ENCODE results near the gene ABHD6.
"Not testable (repeated sequence)": the region's sequence is repeated elsewhere in the genome, so short reads cannot be mapped to it uniquely, and the experiment has no call there.

ABHD6 gene

GRCh38 chr3:58198804-58199203, 38.8 kb upstream of the ABHD6 start:
- H3K4me1 ChIP-seq (ENCODE audit: insufficient read depth, low read length): no peaks in the 10 kb centered on the region
- H3K9me3 ChIP-seq (ENCODE audit: low read length): no peaks in the 10 kb centered on the region
- no peak overlapping the region for H3K9ac ChIP-seq (ENCODE audit: low read length)
- no peak overlapping the region for H3K27ac ChIP-seq (ENCODE audit: low read depth, low read length)
- no peak overlapping the region for H3K4me3 ChIP-seq (ENCODE audit: low read depth in 1 of 2, low read length in 2 of 2)
- no peaks in the 10 kb centered on the region for H3K27me3 ChIP-seq (ENCODE audit: control insufficient read depth in 1 of 2, insufficient read depth in 2 of 2, low read length in 2 of 2)
- H3K36me3 ChIP-seq (ENCODE audit: insufficient read depth, low read length): no peaks in the 10 kb centered on the region

GRCh38 chr3:58200121-58200709, 37.4 kb upstream of the ABHD6 start:
- H3K36me3 ChIP-seq (ENCODE audit: insufficient read depth, low read length): no peaks in the 10 kb centered on the region
- H3K9me3 ChIP-seq (ENCODE audit: low read length): no peaks in the 10 kb centered on the region
- H3K9ac ChIP-seq (ENCODE audit: low read length): no peak overlapping the region
- H3K27me3 ChIP-seq (ENCODE audit: control insufficient read depth in 1 of 2, insufficient read depth in 2 of 2, low read length in 2 of 2): no peaks in the 10 kb centered on the region
- no peaks in the 10 kb centered on the region for H3K4me1 ChIP-seq (ENCODE audit: insufficient read depth, low read length)
- no peak overlapping the region for H3K27ac ChIP-seq (ENCODE audit: low read depth, low read length)
- no peak overlapping the region for H3K4me3 ChIP-seq (ENCODE audit: low read depth in 1 of 2, low read length in 2 of 2)

- Histone ChIP-seq H3K4me1 (ENCODE audit: insufficient read depth, low read length) (no peaks in the 10 kb centered on the region), H3K9ac (ENCODE audit: low read length) (no peak overlapping the region), H3K4me3 (ENCODE audit: low read depth in 1 of 2, low read length in 2 of 2) (no peak overlapping the region), H3K27me3 (ENCODE audit: control insufficient read depth in 1 of 2, insufficient read depth in 2 of 2, low read length in 2 of 2) (no peaks in the 10 kb centered on the region), H3K9me3 (ENCODE audit: low read length) (no peaks in the 10 kb centered on the region), H3K27ac (ENCODE audit: low read depth, low read length) (no peak overlapping the region), H3K36me3 (ENCODE audit: insufficient read depth, low read length) (no peaks in the 10 kb centered on the region)
These were observed 36.7 kb upstream of the ABHD6 start for GRCh38 chr3:58200846-58201355.

GRCh38 chr3:58201451-58201850, 36.1 kb upstream of the ABHD6 start:
- H3K27me3 ChIP-seq (ENCODE audit: control insufficient read depth in 1 of 2, insufficient read depth in 2 of 2, low read length in 2 of 2); H3K4me1 ChIP-seq (ENCODE audit: insufficient read depth, low read length); H3K4me3 ChIP-seq (ENCODE audit: low read depth in 1 of 2, low read length in 2 of 2); H3K9me3 ChIP-seq (ENCODE audit: low read length); H3K36me3 ChIP-seq (ENCODE audit: insufficient read depth, low read length); H3K27ac ChIP-seq (ENCODE audit: low read depth, low read length); H3K9ac ChIP-seq (ENCODE audit: low read length): not testable (repeated sequence)

GRCh38 chr3:58202917-58203360, 34.7 kb upstream of the ABHD6 start:
- no peak overlapping the region for H3K4me3 ChIP-seq (ENCODE audit: low read depth in 1 of 2, low read length in 2 of 2)
- H3K4me1 ChIP-seq (ENCODE audit: insufficient read depth, low read length): no peaks in the 10 kb centered on the region
- no peak overlapping the region for H3K27ac ChIP-seq (ENCODE audit: low read depth, low read length)
- H3K9ac ChIP-seq (ENCODE audit: low read length): no peak overlapping the region
- no peaks in the 10 kb centered on the region for H3K36me3 ChIP-seq (ENCODE audit: insufficient read depth, low read length)
- no peaks in the 10 kb centered on the region for H3K27me3 ChIP-seq (ENCODE audit: control insufficient read depth in 1 of 2, insufficient read depth in 2 of 2, low read length in 2 of 2)
- no peaks in the 10 kb centered on the region for H3K9me3 ChIP-seq (ENCODE audit: low read length)

- no peaks in the 10 kb centered on the region for H3K36me3 ChIP-seq (ENCODE audit: insufficient read depth, low read length)
- H3K4me1 ChIP-seq (ENCODE audit: insufficient read depth, low read length): no peaks in the 10 kb centered on the region
- no peak overlapping the region for H3K27ac ChIP-seq (ENCODE audit: low read depth, low read length)
- no peak overlapping the region for H3K4me3 ChIP-seq (ENCODE audit: low read depth in 1 of 2, low read length in 2 of 2)
- H3K27me3 ChIP-seq (ENCODE audit: control insufficient read depth in 1 of 2, insufficient read depth in 2 of 2, low read length in 2 of 2): no peaks in the 10 kb centered on the region
- no peaks in the 10 kb centered on the region for H3K9me3 ChIP-seq (ENCODE audit: low read length)
- H3K9ac ChIP-seq (ENCODE audit: low read length): no peak overlapping the region
These were observed 34.1 kb upstream of the ABHD6 start for GRCh38 chr3:58203541-58203940.

- no peaks in the 10 kb centered on the region for H3K36me3 ChIP-seq (ENCODE audit: insufficient read depth, low read length)
- H3K4me3 ChIP-seq (ENCODE audit: low read depth in 1 of 2, low read length in 2 of 2): no peak overlapping the region
- H3K9ac ChIP-seq (ENCODE audit: low read length): no peak overlapping the region
- no peaks in the 10 kb centered on the region for H3K4me1 ChIP-seq (ENCODE audit: insufficient read depth, low read length)
- H3K9me3 ChIP-seq (ENCODE audit: low read length): no peaks in the 10 kb centered on the region
- no peaks in the 10 kb centered on the region for H3K27me3 ChIP-seq (ENCODE audit: control insufficient read depth in 1 of 2, insufficient read depth in 2 of 2, low read length in 2 of 2)
- no peak overlapping the region for H3K27ac ChIP-seq (ENCODE audit: low read depth, low read length)
These were observed 32.9 kb upstream of the ABHD6 start for GRCh38 chr3:58204720-58205119.

- no peaks in the 10 kb centered on the region for H3K36me3 ChIP-seq (ENCODE audit: insufficient read depth, low read length)
- no peak overlapping the region for H3K9ac ChIP-seq (ENCODE audit: low read length)
These were observed 31.6 kb upstream of the ABHD6 start for GRCh38 chr3:58205981-58206380.

GRCh38 chr3:58206406-58207011, 31.1 kb upstream of the ABHD6 start:
- Histone ChIP-seq H3K36me3 (ENCODE audit: insufficient read depth, low read length) (no peaks in the 10 kb centered on the region), H3K4me1 (ENCODE audit: insufficient read depth, low read length) (no peaks in the 10 kb centered on the region)

More at GRCh38 chr3:58205981-58206380, 31.6 kb upstream of the ABHD6 start:
- Histone ChIP-seq H3K9me3 (ENCODE audit: low read length) (no peaks in the 10 kb centered on the region), H3K27ac (ENCODE audit: low read depth, low read length) (no peak overlapping the region), H3K4me3 (ENCODE audit: low read depth in 1 of 2, low read length in 2 of 2) (no peak overlapping the region), H3K27me3 (ENCODE audit: control insufficient read depth in 1 of 2, insufficient read depth in 2 of 2, low read length in 2 of 2) (no peaks in the 10 kb centered on the region), H3K4me1 (ENCODE audit: insufficient read depth, low read length) (no peaks in the 10 kb centered on the region)

GRCh38 chr3:58207954-58208353, 29.6 kb upstream of the ABHD6 start:
- H3K36me3 ChIP-seq (ENCODE audit: insufficient read depth, low read length): no peaks in the 10 kb centered on the region
- no peak overlapping the region for H3K9ac ChIP-seq (ENCODE audit: low read length)
- H3K4me3 ChIP-seq (ENCODE audit: low read depth in 1 of 2, low read length in 2 of 2): no peak overlapping the region
- no peak overlapping the region for H3K27ac ChIP-seq (ENCODE audit: low read depth, low read length)
- H3K4me1 ChIP-seq (ENCODE audit: insufficient read depth, low read length): no peaks in the 10 kb centered on the region
- H3K27me3 ChIP-seq (ENCODE audit: control insufficient read depth in 1 of 2, insufficient read depth in 2 of 2, low read length in 2 of 2): no peaks in the 10 kb centered on the region
- no peaks in the 10 kb centered on the region for H3K9me3 ChIP-seq (ENCODE audit: low read length)

More at GRCh38 chr3:58206406-58207011, 31.1 kb upstream of the ABHD6 start:
- Histone ChIP-seq H3K9ac (ENCODE audit: low read length) (no peak overlapping the region), H3K27ac (ENCODE audit: low read depth, low read length) (no peak overlapping the region), H3K4me3 (ENCODE audit: low read depth in 1 of 2, low read length in 2 of 2) (no peak overlapping the region), H3K9me3 (ENCODE audit: low read length) (no peaks in the 10 kb centered on the region), H3K27me3 (ENCODE audit: control insufficient read depth in 1 of 2, insufficient read depth in 2 of 2, low read length in 2 of 2) (no peaks in the 10 kb centered on the region)

GRCh38 chr3:58209933-58210332, 27.7 kb upstream of the ABHD6 start:
- H3K27ac ChIP-seq (ENCODE audit: low read depth, low read length): no peak overlapping the region
- H3K27me3 ChIP-seq (ENCODE audit: control insufficient read depth in 1 of 2, insufficient read depth in 2 of 2, low read length in 2 of 2): no peaks in the 10 kb centered on the region
- no peaks in the 10 kb centered on the region for H3K4me1 ChIP-seq (ENCODE audit: insufficient read depth, low read length)
- no peaks in the 10 kb centered on the region for H3K9me3 ChIP-seq (ENCODE audit: low read length)
- H3K9ac ChIP-seq (ENCODE audit: low read length): no peak overlapping the region
- no peaks in the 10 kb centered on the region for H3K36me3 ChIP-seq (ENCODE audit: insufficient read depth, low read length)
- H3K4me3 ChIP-seq (ENCODE audit: low read depth in 1 of 2, low read length in 2 of 2): no peak overlapping the region
